GM18867 (cell line): ENCODE measurements around the gene KLF9.
A peak's percentile ranks its signal among the peaks of the same experiment; 100 is the strongest.

Experiments used
- ATAC-seq: cut with Tn5 transposase; IDR thresholded peaks from one replicate; pipeline ENCODE4 v1.9.1; 2021; ENCODE audit warnings: mild to moderate bottlenecking, moderate library complexity; ENCODE audit not compliant: unreplicated experiment

The KLF9 gene

GRCh38 chr9:70413799-70414775, at the start of gene KLF9:
Gene KLF9 (minus strand): TSS chr9:70414657. CDS start chr9:70413363, 1,294 bp downstream.
- peak; percentile 73 for ATAC-seq

GRCh38 chr9:70463877-70464276, 49.4 kb upstream of the KLF9 start:
- no peak for ATAC-seq

- ATAC-seq, result no peak
Observed at GRCh38 chr9:70462300-70462699, 47.8 kb upstream of the KLF9 start.

- ATAC-seq, result no peak
Observed at GRCh38 chr9:70457235-70457634, 42.8 kb upstream of the KLF9 start.

GRCh38 chr9:70455993-70456704, 41.7 kb upstream of the KLF9 start:
- no peak for ATAC-seq

- ATAC-seq, result no peak
Observed at GRCh38 chr9:70452365-70452764, 37.9 kb upstream of the KLF9 start.

GRCh38 chr9:70451765-70452164, 37.3 kb upstream of the KLF9 start:
- no peak for ATAC-seq

- no peak for ATAC-seq
Observed at GRCh38 chr9:70450738-70451137, 36.3 kb upstream of the KLF9 start.

GRCh38 chr9:70449461-70449860, 35.0 kb upstream of the KLF9 start:
- ATAC-seq, result no peak

GRCh38 chr9:70448919-70449318, 34.5 kb upstream of the KLF9 start:
- no peak for ATAC-seq

- ATAC-seq, result no peak
Observed at GRCh38 chr9:70444904-70445303, 30.4 kb upstream of the KLF9 start.

GRCh38 chr9:70442328-70442848, 27.9 kb upstream of the KLF9 start:
- ATAC-seq, result no peak

GRCh38 chr9:70441622-70442021, 27.2 kb upstream of the KLF9 start:
- ATAC-seq, result no peak

GRCh38 chr9:70439991-70440706, 25.7 kb upstream of the KLF9 start:
- no peak for ATAC-seq

- ATAC-seq, result no peak
Observed at GRCh38 chr9:70438341-70438928, 24.0 kb upstream of the KLF9 start.

GRCh38 chr9:70435948-70436347, 21.5 kb upstream of the KLF9 start:
- no peak for ATAC-seq

GRCh38 chr9:70429899-70430298, 15.4 kb upstream of the KLF9 start:
- no peak for ATAC-seq

GRCh38 chr9:70428781-70429180, 14.3 kb upstream of the KLF9 start:
- ATAC-seq, result no peak

GRCh38 chr9:70427161-70427945, 12.9 kb upstream of the KLF9 start:
- ATAC-seq, result no peak

GRCh38 chr9:70425192-70425591, 10.7 kb upstream of the KLF9 start:
- no peak for ATAC-seq
